IPS-18c (cell line): ENCODE data around the gene MYO1D.

ENCODE experiments used
- H3K4me3 ChIP-seq: 2 replicates; pipeline ENCODE4 v1.7.0; 2013; ENCODE audit warnings: low read depth, mild to moderate bottlenecking, low read length, moderate library complexity; ENCODE audit not compliant: insufficient read depth
- H3K9me3 ChIP-seq: one replicate; pipeline ENCODE4 v1.6.1; 2013; ENCODE audit warnings: mild to moderate bottlenecking, low read length, moderate library complexity; ENCODE audit not compliant: control insufficient read depth, insufficient read depth

Gene MYO1D

GRCh38 chr17:32485261-32486110 lies 391.4 kb downstream of the MYO1D start:
- Histone ChIP-seq H3K4me3 (no peak overlapping the region; the same call in 1 of the 2 replicates), H3K9me3 (no peaks in the 10 kb centered on the region)

- no peak overlapping the region for H3K4me3 ChIP-seq
- H3K9me3 ChIP-seq = no peaks in the 10 kb centered on the region
Observed at GRCh38 chr17:32484628-32485027, 392.3 kb downstream of the MYO1D start.

- Histone ChIP-seq H3K4me3 (peak overlapping the region; percentile 15), H3K9me3 (no peaks in the 10 kb centered on the region)
Observed at GRCh38 chr17:32484041-32484461, 392.9 kb downstream of the MYO1D start.

GRCh38 chr17:32483451-32484019 lies 393.4 kb downstream of the MYO1D start:
- Histone ChIP-seq H3K9me3 (no peaks in the 10 kb centered on the region), H3K4me3 (peak overlapping the region; percentile 15)

- no peak overlapping the region for H3K4me3 ChIP-seq
- no peaks in the 10 kb centered on the region for H3K9me3 ChIP-seq
Observed at GRCh38 chr17:32482568-32483320, 394.2 kb downstream of the MYO1D start.

GRCh38 chr17:32481193-32481592 lies 395.7 kb downstream of the MYO1D start:
- Histone ChIP-seq H3K9me3 (no peaks in the 10 kb centered on the region), H3K4me3 (no peak overlapping the region)

GRCh38 chr17:32479074-32479617 lies 397.8 kb downstream of the MYO1D start:
- Histone ChIP-seq H3K4me3 (no peak overlapping the region), H3K9me3 (no peaks in the 10 kb centered on the region)

- Histone ChIP-seq H3K4me3 (no peak overlapping the region), H3K9me3 (no peaks in the 10 kb centered on the region)
Observed at GRCh38 chr17:32477220-32477619, 399.7 kb downstream of the MYO1D start.

- no peak overlapping the region for H3K4me3 ChIP-seq
- H3K9me3 ChIP-seq = no peaks in the 10 kb centered on the region
Observed at GRCh38 chr17:32475258-32475657, 401.7 kb downstream of the MYO1D start.

- H3K9me3 ChIP-seq = no peaks in the 10 kb centered on the region
- no peak overlapping the region for H3K4me3 ChIP-seq
Observed at GRCh38 chr17:32471652-32472051, 405.3 kb downstream of the MYO1D start.

- Histone ChIP-seq H3K4me3 (no peak overlapping the region), H3K9me3 (no peaks in the 10 kb centered on the region)
Observed at GRCh38 chr17:32470405-32471167, 406.3 kb downstream of the MYO1D start.

GRCh38 chr17:32467949-32468348 lies 409.0 kb downstream of the MYO1D start:
- H3K4me3 ChIP-seq = no peak overlapping the region
- H3K9me3 ChIP-seq = no peaks in the 10 kb centered on the region

GRCh38 chr17:32464374-32464773 lies 412.6 kb downstream of the MYO1D start:
- no peak overlapping the region for H3K4me3 ChIP-seq

GRCh38 chr17:32463304-32463703 lies 413.6 kb downstream of the MYO1D start:
- no peak overlapping the region for H3K4me3 ChIP-seq
- H3K9me3 ChIP-seq = no peaks in the 10 kb centered on the region

More at GRCh38 chr17:32464374-32464773, 412.6 kb downstream of the MYO1D start:
- H3K9me3 ChIP-seq = no peaks in the 10 kb centered on the region

- no peaks in the 10 kb centered on the region for H3K9me3 ChIP-seq
- no peak overlapping the region for H3K4me3 ChIP-seq
Observed at GRCh38 chr17:32461853-32462617, 414.9 kb downstream of the MYO1D start.

- Histone ChIP-seq H3K4me3 (no peak overlapping the region), H3K9me3 (no peaks in the 10 kb centered on the region)
Observed at GRCh38 chr17:32461498-32461852, 415.4 kb downstream of the MYO1D start.
